ENCODE measurements around the gene RALGPS1.

The RALGPS1 gene

DNA sequence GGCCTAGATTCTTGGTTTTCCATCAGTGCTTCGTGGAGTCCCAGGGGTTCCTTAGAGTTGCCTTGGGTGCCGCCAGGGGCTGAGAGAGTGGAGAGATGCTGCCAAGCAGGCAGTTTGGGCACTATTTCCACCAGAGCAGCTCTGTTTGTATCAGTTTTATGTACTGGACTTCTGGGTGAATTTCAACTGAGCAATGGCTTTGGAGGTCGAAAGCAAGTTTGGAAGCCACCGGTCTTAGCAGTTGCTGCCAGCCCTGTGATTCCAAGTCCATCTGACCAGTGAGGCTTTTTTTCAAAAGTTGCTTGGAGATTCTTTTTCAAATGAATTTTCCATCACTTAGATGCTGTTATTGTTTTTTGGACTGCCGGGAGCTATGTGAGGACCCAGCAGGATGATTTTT is 139.4 kb downstream of the RALGPS1 start:
- TF ChIP-seq, protein P1, sequence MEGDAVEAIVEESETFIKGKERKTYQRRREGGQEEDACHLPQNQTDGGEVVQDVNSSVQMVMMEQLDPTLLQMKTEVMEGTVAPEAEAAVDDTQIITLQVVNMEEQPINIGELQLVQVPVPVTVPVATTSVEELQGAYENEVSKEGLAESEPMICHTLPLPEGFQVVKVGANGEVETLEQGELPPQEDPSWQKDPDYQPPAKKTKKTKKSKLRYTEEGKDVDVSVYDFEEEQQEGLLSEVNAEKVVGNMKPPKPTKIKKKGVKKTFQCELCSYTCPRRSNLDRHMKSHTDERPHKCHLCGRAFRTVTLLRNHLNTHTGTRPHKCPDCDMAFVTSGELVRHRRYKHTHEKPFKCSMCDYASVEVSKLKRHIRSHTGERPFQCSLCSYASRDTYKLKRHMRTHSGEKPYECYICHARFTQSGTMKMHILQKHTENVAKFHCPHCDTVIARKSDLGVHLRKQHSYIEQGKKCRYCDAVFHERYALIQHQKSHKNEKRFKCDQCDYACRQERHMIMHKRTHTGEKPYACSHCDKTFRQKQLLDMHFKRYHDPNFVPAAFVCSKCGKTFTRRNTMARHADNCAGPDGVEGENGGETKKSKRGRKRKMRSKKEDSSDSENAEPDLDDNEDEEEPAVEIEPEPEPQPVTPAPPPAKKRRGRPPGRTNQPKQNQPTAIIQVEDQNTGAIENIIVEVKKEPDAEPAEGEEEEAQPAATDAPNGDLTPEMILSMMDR (IDR thresholded peaks at IDR 0.05; ENCODE audit: borderline replicate concordance, control extremely low read depth, extremely low read depth, insufficient read depth, missing control alignments) = no peak
- in situ Hi-C loops (cut with MboI; ENCODE audit: low sequenced_read_pairs, unreplicated experiment) = no loop called here

DNA sequence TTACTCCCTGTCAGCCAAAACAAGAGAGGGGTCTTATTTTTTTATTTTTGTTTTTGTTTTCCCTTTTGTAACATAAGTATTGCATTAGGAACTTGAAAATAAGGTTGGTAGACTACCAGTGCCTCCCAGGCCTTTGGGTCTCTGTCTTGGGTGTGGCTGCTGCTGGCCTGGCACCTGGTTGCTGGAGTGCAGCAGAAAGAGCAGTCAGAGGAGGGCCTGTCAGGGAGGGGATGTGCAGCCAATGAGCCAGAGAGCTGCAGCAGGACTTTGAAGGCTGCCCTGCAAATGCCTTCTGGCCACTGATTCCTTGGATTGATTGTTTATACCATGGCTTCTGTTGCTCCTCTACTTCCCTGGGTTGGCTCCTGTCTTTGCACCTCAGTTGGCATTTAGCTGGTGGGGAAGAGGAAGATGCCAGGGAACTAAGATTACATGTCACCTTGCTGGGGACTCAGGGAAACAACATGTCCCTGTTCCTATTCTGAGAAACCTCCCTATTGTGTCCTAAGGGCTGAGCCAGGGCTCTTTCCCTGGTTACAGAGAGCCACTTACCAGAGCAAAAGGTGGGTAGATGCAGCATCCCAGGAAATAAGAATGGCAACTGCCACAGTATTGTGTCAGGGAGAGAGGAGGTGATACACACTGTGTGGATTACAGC is 141.3 kb downstream of the RALGPS1 start:
- TF ChIP-seq, protein P1 (IDR thresholded peaks at IDR 0.05; ENCODE audit: borderline replicate concordance, control extremely low read depth, extremely low read depth, insufficient read depth, missing control alignments) = no peak
- in situ Hi-C loops (cut with MboI; ENCODE audit: low sequenced_read_pairs, unreplicated experiment) = no loop called here
- DNase-seq (ENCODE audit: low spot score) = no peak

More for the DNA sequence above, 139.4 kb downstream of the RALGPS1 start:
- DNase-seq (ENCODE audit: low spot score) = no peak

DNA sequence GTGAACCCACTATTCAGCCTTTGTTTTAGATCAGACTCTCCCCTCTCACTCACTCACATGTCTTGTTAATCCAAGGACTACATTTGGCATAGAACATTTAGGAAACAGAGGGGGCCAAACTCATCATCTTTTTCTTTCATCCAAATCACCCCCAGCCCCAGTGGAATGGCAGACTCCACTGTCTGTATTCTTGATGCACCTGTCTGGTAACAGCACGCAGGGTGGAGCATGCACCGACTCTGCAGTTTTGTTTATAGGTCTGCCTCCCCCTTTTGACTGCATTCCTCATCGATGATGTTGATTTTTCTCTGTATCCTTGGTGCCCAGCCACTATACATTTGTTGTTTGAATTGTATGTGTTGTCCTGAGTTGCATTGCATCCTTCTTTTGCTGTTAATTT is 141.9 kb downstream of the RALGPS1 start:
- no peak for DNase-seq (ENCODE audit: low spot score)
- in situ Hi-C loops (cut with MboI; ENCODE audit: low sequenced_read_pairs, unreplicated experiment) = no loop called here
- TF ChIP-seq, protein P1 (IDR thresholded peaks at IDR 0.05; ENCODE audit: borderline replicate concordance, control extremely low read depth, extremely low read depth, insufficient read depth, missing control alignments) = no peak

DNA sequence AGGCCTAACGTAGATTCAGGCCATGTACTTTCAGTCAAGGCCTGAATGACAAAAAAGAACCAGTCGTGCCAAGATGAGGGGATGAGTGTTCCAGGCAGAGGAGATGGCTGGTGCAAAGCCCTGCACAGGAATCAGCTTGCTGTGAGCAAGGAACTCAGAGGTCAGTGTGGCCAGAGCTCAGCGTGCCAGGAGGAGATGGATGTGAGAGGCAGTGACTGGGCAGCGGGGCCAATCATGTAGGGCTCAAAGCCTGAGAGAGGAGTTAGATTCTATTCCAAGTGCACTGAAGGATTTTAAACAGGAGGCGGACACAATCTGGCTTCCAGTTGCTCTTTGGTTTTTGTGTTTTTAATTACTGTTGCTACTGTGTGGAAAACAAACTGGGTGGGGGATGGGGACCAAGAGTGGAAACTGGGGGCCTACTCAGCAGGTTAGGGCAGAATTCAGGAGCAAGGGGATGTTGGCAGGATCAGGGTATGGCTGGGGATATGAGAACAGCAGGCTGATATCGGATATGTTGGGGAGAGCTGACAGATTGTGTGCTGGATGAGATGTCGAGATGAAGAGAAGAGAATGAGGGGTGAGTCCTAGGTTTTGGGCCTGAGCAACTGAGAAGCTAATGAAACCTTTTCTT is 143.5 kb downstream of the RALGPS1 start:
- no peak for DNase-seq (ENCODE audit: low spot score)
- in situ Hi-C loops (cut with MboI; ENCODE audit: low sequenced_read_pairs, unreplicated experiment) = no loop called here
- TF ChIP-seq, protein P1 (IDR thresholded peaks at IDR 0.05; ENCODE audit: borderline replicate concordance, control extremely low read depth, extremely low read depth, insufficient read depth, missing control alignments) = no peak

DNA sequence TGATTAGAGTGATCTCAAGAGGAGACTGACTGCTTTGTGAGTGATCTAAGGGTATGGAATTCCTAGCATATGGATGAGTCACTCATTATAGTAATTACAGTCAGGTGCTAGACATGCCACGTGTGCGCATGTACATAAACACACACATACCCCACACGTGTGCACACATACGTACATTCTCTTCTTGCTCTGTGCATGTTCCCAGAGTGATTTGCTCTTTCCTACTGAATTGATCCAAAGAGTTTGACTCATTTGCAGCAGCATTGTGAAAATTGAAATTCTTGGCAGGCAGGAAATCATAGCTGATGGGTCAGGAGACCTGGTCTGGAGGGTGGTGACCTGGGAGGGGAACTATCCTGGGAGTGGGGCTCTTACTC is 144.1 kb downstream of the RALGPS1 start:
- in situ Hi-C loops (cut with MboI; ENCODE audit: low sequenced_read_pairs, unreplicated experiment) = no loop called here

DNA sequence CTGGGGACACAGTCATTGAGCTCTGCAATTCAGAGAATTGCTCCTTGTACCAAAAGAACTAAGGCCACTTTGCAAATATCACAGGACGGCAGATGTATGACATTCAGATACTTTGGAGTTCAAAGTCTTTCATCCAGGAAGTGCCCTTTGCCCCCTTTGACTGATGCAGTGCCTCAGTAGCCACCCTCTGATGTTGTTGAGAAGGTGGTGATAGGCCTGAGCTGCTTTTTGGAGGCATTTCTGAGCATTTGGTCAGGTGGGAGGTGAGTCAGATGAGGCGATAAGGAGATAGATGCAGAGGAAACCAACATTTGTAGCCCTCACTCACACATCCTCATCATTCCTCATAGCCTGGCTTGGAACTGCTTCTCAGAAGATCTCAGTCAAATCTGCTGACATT is 144.4 kb downstream of the RALGPS1 start:
- in situ Hi-C loops (cut with MboI; ENCODE audit: low sequenced_read_pairs, unreplicated experiment) = no loop called here
- DNase-seq (ENCODE audit: low spot score) = no peak
- TF ChIP-seq, protein P1 (IDR thresholded peaks at IDR 0.05; ENCODE audit: borderline replicate concordance, control extremely low read depth, extremely low read depth, insufficient read depth, missing control alignments) = no peak

More for the DNA sequence above, 144.1 kb downstream of the RALGPS1 start:
- TF ChIP-seq, protein P1 (IDR thresholded peaks at IDR 0.05; ENCODE audit: borderline replicate concordance, control extremely low read depth, extremely low read depth, insufficient read depth, missing control alignments) = no peak
- DNase-seq (ENCODE audit: low spot score) = no peak
